HG03064 (cell line): ENCODE data around the gene MCF2L.

Source experiments
- ATAC-seq: cut with Tn5 transposase; IDR thresholded peaks from one replicate; pipeline ENCODE4 v1.9.1; 2021; ENCODE audit warnings: low read depth; ENCODE audit not compliant: unreplicated experiment

Gene MCF2L

GRCh38 chr13:113137691-113138298 is 168.8 kb downstream of the MCF2L start:
- no peak for ATAC-seq

GRCh38 chr13:113138792-113139551 is 170.0 kb downstream of the MCF2L start:
- ATAC-seq, result no peak

- no peak for ATAC-seq
Observed at GRCh38 chr13:113139577-113139976, 170.6 kb downstream of the MCF2L start.

GRCh38 chr13:113140677-113141600 is 171.9 kb downstream of the MCF2L start:
- ATAC-seq, result no peak

GRCh38 chr13:113141601-113141970 is 172.6 kb downstream of the MCF2L start:
- no peak for ATAC-seq

GRCh38 chr13:113142876-113143275 is 173.9 kb downstream of the MCF2L start:
- no peak for ATAC-seq

- no peak for ATAC-seq
Observed at GRCh38 chr13:113143466-113144254, 174.6 kb downstream of the MCF2L start.

- no peak for ATAC-seq
Observed at GRCh38 chr13:113144255-113144629, 175.2 kb downstream of the MCF2L start.

- ATAC-seq, result no peak
Observed at GRCh38 chr13:113145496-113145895, 176.5 kb downstream of the MCF2L start.

GRCh38 chr13:113145911-113146598 is 177.0 kb downstream of the MCF2L start:
- no peak for ATAC-seq

- ATAC-seq, result no peak
Observed at GRCh38 chr13:113146750-113147149, 177.7 kb downstream of the MCF2L start.

GRCh38 chr13:113147206-113147605 is 178.2 kb downstream of the MCF2L start:
- no peak for ATAC-seq

GRCh38 chr13:113148407-113148806 is 179.4 kb downstream of the MCF2L start:
- ATAC-seq, result no peak

- ATAC-seq, result no peak
Observed at GRCh38 chr13:113148940-113149503, 180.0 kb downstream of the MCF2L start.
